HG02973 (cell line): ENCODE results near the gene ATP6V1B1.
"Not testable (repeated sequence)": the region's sequence is repeated elsewhere in the genome, so short reads cannot be mapped to it uniquely, and the experiment has no call there.

ENCODE experiments used
- ATAC-seq: cut with Tn5 transposase; IDR thresholded peaks from one replicate; pipeline ENCODE4 v1.9.1; 2021; ENCODE audit warnings: moderate library complexity; ENCODE audit not compliant: unreplicated experiment

The ATP6V1B1 gene

GRCh38 chr2:71005271-71006202, 69.8 kb downstream of the ATP6V1B1 start:
- no peak for ATAC-seq

GRCh38 chr2:71006323-71006722, 70.6 kb downstream of the ATP6V1B1 start:
- ATAC-seq: no peak

DNA sequence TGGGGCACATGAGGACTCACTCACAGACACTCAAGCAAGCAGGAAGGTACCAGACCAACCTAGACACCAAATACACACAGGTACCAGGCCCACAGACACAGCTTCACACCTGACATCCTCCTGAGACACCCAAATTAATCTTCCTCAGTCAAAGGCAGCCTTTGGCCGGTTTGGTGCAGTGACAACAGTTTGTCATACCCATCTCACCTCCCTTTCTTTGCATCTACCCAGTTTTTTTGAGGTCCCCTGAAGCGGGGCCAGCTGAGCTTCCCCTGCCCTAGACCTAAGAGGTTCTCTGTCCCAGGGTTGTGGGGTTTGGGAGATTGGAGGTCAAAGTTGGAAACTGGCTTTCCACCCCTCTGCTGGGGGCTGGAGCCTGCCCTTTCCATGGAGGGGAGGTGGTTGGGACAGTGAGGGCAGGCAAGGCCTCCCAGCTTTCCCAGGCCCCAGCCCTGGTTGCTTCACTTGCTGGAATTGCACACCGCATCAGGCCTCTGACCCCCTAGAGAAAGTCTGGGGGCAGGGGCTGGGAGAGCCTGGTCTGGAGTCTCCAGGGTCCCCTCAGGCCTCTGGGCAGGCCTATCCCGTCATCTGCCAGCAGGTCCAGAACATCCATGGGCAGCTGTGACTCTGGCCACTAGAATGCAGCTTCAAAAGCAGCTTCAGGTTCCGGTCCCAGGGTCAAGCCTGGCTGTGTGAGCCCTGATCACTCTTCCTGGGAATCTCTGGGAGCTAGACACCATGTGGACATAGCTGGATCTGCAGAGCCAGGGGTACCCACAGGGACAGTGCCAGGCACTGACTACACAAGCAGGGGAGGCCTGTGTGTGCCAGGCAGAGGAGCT, 71.5 kb downstream of the ATP6V1B1 start:
- no peak for ATAC-seq

GRCh38 chr2:71008342-71008741, 72.6 kb downstream of the ATP6V1B1 start:
- ATAC-seq: no peak

DNA sequence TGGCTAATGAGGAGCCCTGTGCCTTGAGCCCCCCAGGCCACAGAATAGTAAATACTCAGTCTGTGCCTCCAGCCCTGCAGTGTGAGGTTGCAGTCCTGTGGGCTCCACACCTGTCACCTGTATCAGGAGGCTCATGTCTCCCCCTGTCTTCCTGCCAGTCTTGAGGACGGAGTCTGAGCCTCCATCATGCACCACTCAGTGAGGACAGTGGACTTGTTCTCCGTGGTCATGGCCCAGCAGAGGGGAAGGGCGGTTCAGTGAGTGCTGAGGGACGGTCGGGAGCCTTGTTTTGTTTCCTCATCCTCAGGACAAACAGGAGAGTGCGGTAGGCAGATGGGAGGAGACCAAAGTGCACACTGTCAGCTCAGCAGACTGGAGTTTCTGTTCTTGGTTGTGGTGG, 76.1 kb downstream of the ATP6V1B1 start:
- ATAC-seq: not testable (repeated sequence)
